Measurements from ENCODE around the gene RO60.
"Not testable (repeated sequence)": the region's sequence is repeated elsewhere in the genome, so short reads cannot be mapped to it uniquely, and the experiment has no call there.

Gene RO60

DNA sequence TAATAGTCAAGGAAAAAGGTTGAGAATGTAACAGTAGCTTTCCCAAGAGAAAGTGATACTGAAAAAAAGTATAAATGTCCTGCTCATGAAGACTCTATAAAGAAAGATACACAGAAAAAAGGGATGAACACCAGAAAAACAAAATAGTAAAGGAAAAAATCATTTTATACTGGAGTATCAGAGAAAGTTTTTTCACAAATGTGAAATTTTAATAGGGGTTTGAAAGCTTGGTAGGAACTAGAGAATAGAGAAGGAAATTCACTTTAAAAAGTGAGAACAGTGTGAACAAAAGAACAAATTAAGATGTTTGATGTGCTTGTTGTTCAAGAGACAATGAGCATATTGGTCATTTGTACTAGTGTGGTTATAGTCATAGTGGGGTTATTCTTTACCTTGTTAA is 25.8 kb upstream of the RO60 start:
- intact Hi-C loops (cut with DNase I; ENCODE audit: low total_unique reads): no loop called here
- no peak overlapping the region for H3K27ac ChIP-seq
- no peak for TF ChIP-seq CTCF (IDR thresholded peaks at IDR 0.05)
- H3K36me3 ChIP-seq: peaks cover 0 to 5% (median 4%) of the 10 kb centered on the region in 3 donors
- no peaks in the 10 kb centered on the region for H3K27me3 ChIP-seq
- H3K9me3 ChIP-seq: no peaks in the 10 kb centered on the region
- no peaks in the 10 kb centered on the region for H3K4me1 ChIP-seq
- no peak overlapping the region for H3K4me3 ChIP-seq
- no peak for DNase-seq

DNA sequence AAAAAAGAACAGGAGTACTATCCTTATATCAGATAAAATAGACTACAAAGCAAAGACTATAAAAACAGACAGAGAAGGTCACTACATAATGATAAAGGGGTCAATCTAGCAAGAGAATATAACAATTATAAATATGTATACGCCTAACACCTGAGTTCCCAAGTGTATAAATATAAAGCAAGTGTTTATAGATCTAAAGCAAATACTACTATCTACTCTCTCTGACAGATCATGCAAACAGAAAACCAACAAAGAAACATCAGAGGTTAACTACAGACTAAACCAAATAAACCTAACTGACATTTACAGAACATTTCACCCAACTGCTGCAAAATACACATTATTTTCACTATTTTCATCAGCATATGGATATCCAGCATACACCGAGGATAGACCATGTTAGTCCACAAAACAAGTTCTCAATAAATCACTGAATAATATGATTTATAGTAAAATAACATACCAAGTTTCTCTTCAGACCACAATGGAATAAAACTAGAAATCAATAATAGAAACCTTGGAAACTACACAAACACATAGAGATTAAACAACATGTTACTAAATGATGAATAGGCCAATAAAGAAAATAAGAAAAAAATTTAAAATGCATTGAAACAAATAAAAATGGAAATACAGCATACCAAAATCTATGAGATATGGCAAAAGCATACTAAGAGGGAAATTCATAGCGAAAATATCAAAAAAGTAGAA is 22.9 kb upstream of the RO60 start:
- no peak for TF ChIP-seq CTCF (IDR thresholded peaks at IDR 0.05)
- intact Hi-C loops (cut with DNase I; ENCODE audit: low total_unique reads): no loop called here

DNA sequence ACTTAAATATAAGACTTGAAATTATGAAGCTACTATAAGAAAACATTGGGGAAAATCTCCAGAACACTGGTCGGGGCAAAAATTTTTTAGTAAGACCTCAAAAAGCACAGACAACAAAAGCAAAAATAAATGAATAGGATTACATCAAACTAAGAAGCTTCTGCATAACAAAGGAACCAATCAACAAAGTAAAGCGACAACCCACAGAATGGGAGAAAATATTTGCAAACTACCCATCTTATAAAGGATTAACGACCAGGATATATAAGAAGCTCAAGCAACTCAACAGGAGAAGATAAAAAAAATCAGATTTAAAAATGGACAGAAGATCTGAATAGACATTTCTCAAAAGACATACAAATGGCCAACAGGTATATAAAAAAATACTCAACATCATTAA is 19.4 kb upstream of the RO60 start:
- no peaks in the 10 kb centered on the region for H3K4me1 ChIP-seq
- no peaks in the 10 kb centered on the region for H3K9me3 ChIP-seq
- H3K4me3 ChIP-seq: no peak overlapping the region
- H3K27ac ChIP-seq: no peak overlapping the region
- no peak for DNase-seq
- TF ChIP-seq CTCF (IDR thresholded peaks at IDR 0.05): no peak
- no peaks in the 10 kb centered on the region for H3K27me3 ChIP-seq
- intact Hi-C loops (cut with DNase I; ENCODE audit: low total_unique reads): no loop called here
- H3K36me3 ChIP-seq: peaks cover 0 to 10% (median 6%) of the 10 kb centered on the region in 3 donors

More for the DNA sequence above, 22.9 kb upstream of the RO60 start:
- H3K36me3 ChIP-seq: no peaks in the 10 kb centered on the region
- H3K9me3 ChIP-seq: no peaks in the 10 kb centered on the region
- no peaks in the 10 kb centered on the region for H3K27me3 ChIP-seq
- DNase-seq: no peak
- H3K4me3 ChIP-seq: no peak overlapping the region
- H3K4me1 ChIP-seq: no peaks in the 10 kb centered on the region
- H3K27ac ChIP-seq: no peak overlapping the region

- TF ChIP-seq CTCF (IDR thresholded peaks at IDR 0.05): no peak
- Histone ChIP-seq H3K4me3 (no peak overlapping the region), H3K4me1 (no peaks in the 10 kb centered on the region), H3K36me3 (peaks cover 5 to 16% (median 12%) of the 10 kb centered on the region in 3 donors), H3K9me3 (no peaks in the 10 kb centered on the region), H3K27ac (no peak overlapping the region), H3K27me3 (no peaks in the 10 kb centered on the region)
- intact Hi-C loops (cut with DNase I; ENCODE audit: low total_unique reads): no loop called here
- DNase-seq: no peak
These were observed 16.4 kb upstream of the RO60 start for GRCh38 chr1:193042766-193043691.

DNA sequence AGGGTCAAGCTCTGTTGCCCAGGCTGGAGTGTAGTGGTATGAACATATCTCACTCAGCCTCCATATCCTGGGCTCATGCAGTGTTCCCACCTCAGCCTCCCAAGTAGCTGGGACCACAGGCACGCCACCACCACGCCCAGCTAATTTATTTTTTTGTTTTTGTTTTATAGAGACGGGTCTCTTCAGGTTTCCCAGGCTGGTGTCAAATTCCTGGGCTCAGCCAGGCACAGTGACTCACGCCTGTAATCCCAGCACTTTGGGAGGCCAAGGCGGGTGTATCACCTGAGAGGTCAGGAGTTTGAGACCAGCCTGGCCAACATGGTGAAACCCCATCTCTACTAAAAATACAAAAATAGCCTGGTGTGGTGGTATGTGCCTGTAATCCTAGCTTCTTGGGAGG is 10.5 kb upstream of the RO60 start:
- peaks cover 19 to 31% (median 28%) of the 10 kb centered on the region in 3 donors for H3K36me3 ChIP-seq
- intact Hi-C loops (cut with DNase I; ENCODE audit: low total_unique reads); H3K27me3 ChIP-seq; H3K4me1 ChIP-seq; H3K27ac ChIP-seq; H3K4me3 ChIP-seq; DNase-seq; H3K9me3 ChIP-seq: not testable (repeated sequence)

DNA sequence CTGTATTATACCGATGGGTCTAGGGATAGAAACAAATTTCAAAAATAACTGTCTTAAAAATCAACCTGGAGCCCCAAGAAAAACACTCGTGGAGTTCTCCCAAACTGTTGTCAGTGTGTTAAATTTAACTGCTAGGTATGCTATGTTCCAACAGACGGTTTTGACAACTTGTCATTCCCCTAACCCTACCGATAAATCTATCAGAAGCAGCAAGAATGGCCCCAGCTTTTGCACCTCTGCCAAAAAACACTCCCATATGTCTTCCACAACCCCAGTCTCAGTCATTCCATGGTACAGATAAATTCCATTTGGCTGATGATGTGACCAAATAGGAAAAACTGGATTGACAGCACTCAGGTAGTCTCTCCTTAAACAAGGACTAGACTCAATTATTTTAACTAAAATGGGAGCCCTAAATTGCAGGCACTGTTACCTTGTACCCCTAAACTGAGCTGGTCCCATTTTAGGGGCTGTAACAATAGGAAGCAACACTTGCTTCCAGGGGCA is 5.2 kb upstream of the RO60 start:
- TF ChIP-seq CTCF (IDR thresholded peaks at IDR 0.05): no peak
- Histone ChIP-seq H3K4me3 (no peak overlapping the region), H3K27ac (no peak overlapping the region), H3K36me3 (peaks cover 5 to 14% (median 11%) of the 10 kb centered on the region in 3 donors), H3K9me3 (no peaks in the 10 kb centered on the region), H3K4me1 (peaks cover 0 to 18% (median 5%) of the 10 kb centered on the region in 4 donors), H3K27me3 (no peaks in the 10 kb centered on the region)
- DNase-seq: no peak
- intact Hi-C loops (cut with DNase I; ENCODE audit: low total_unique reads): no loop called here
